Activated naive CD8-positive, alpha-beta T cell treated with anti-CD3 and anti-CD28 coated beads for 36 hours (primary cell): ENCODE measurements around the gene MGAT4A. TPM values are rescaled to one million over a fixed set of nuclear protein-coding genes. Genes with fewer than 3 reads are reported as not detected.

Experiments used
- DNase-seq: peaks from one replicate; pipeline ENCODE4 v3.0.0; 2021
- H3K27ac Mint-ChIP-seq: one replicate; pipeline ENCODE4 v1.8.0; 2022; ENCODE audit warnings: mild to moderate bottlenecking, moderate library complexity, mixed read lengths
- H3K27me3 Mint-ChIP-seq: one replicate; pipeline ENCODE4 v1.8.0; 2022; ENCODE audit warnings: mild to moderate bottlenecking, mixed read lengths
- H3K36me3 Mint-ChIP-seq: one replicate; pipeline ENCODE4 v1.8.0; 2021; ENCODE audit warnings: mild to moderate bottlenecking, mixed read lengths
- H3K4me1 Mint-ChIP-seq: one replicate; pipeline ENCODE4 v1.8.0; 2021; ENCODE audit warnings: mixed read lengths
- H3K4me3 Mint-ChIP-seq: one replicate; pipeline ENCODE4 v1.8.0; 2022; ENCODE audit warnings: mild to moderate bottlenecking, moderate library complexity, mixed read lengths
- H3K9me3 Mint-ChIP-seq: one replicate; pipeline ENCODE4 v1.8.0; 2022; ENCODE audit warnings: mixed read lengths
- total RNA-seq, 2 experiments: library from RNA; stranded (reverse); gene quantifications; one replicate each; pipeline ENCODE4 v1.2.3, GENCODE V29; 2021

The MGAT4A gene
- total RNA-seq, 2 experiments from 2014 or later = 45.1 to 49.3 TPM

GRCh38 chr2:98586551-98587140 is 144.3 kb downstream of the MGAT4A start:
- peaks cover 4% of the 10 kb centered on the region for H3K36me3 Mint-ChIP-seq
- no peaks in the 10 kb centered on the region for H3K9me3 Mint-ChIP-seq
- H3K27me3 Mint-ChIP-seq = no peaks in the 10 kb centered on the region
- no peak overlapping the region for H3K27ac Mint-ChIP-seq
- no peak overlapping the region for H3K4me3 Mint-ChIP-seq
- DNase-seq = no peak
- H3K4me1 Mint-ChIP-seq = peaks cover 2% of the 10 kb centered on the region

DNA sequence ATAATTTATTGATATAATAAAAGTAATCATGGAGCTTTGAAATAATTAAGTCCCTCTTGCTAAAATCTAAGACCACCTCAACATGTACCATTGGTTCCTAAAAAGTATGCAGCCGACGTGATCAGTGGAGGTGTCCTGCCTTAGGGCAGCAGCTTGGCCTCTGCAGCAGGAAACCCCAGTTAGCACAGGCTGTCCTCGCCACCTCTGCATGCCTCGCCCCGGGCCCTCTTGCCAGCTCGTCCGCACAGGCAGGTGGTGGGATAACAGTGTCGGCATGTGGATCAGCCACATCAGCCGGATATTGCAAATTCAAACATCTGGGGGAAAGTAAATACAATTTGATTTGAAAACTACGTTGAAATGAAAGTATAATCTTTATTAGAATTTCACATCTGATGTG is 145.5 kb downstream of the MGAT4A start:
- Mint-ChIP-seq H3K4me3 (no peak overlapping the region), H3K27ac (no peak overlapping the region), H3K4me1 (no peaks in the 10 kb centered on the region), H3K36me3 (peaks cover 2% of the 10 kb centered on the region), H3K9me3 (no peaks in the 10 kb centered on the region), H3K27me3 (no peaks in the 10 kb centered on the region)
- no peak for DNase-seq

DNA sequence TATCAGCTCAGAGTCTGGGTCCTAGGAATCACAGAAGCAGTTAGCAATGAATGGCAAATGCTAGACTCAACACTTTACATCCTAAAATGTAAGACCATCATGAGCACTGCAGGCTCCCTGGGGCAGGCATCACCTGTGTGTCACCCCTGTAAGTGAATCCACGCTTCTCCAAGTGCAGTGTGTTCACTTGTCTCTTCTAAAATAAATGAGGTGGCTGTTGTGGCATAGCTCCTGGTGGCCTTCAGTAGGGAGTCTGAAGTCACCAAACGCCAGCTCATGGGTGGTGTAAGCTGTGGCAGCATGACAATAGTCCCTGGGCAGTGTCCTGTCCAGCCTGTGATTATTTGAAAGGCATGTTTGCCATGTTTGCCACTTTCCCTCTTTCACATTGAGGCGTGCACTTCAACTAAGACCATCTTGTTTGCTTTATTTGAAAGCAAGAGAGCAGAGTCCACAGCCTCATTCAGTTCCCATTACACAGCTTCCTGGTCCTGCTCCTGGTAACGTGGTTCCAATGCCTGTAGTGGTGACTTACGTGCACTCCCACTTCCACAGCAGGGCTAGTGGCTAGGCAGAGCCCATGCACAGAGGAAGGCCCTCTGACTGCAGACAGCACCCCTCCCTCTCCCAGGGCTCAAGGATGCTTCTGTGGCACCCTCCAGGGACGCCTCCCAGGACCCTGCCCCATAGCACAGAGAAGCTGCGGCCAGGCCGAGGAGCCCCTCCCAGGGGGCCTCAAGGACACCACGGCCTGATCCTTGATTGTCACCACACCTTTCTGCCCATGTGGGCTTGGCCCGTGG is 146.9 kb downstream of the MGAT4A start:
- Mint-ChIP-seq H3K36me3 (peaks cover 1% of the 10 kb centered on the region), H3K4me1 (no peaks in the 10 kb centered on the region), H3K27me3 (no peaks in the 10 kb centered on the region), H3K4me3 (no peak overlapping the region), H3K27ac (no peak overlapping the region), H3K9me3 (no peaks in the 10 kb centered on the region)
- no peak for DNase-seq

- Mint-ChIP-seq H3K36me3 (peaks cover 1% of the 10 kb centered on the region), H3K4me3 (no peak overlapping the region), H3K27me3 (no peaks in the 10 kb centered on the region), H3K4me1 (no peaks in the 10 kb centered on the region), H3K9me3 (no peaks in the 10 kb centered on the region), H3K27ac (no peak overlapping the region)
- DNase-seq = no peak
Observed at GRCh38 chr2:98583276-98583675, 147.7 kb downstream of the MGAT4A start.

DNA sequence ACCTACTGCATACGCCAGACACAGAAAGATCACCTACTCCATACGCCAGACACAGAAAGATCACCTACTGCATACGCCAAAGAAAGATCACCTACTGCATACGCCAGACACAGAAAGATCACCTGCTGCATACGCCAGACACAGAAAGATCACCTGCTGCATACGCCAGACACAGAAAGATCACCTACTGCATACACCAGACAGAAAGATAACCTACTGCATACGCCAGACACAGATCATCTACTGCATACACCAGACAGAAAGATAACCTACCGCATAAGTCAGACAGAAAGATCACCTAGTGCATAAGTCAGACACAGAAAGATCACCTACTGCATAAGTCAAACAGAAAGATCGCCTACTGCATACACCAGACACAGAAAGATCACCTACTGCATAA is 148.4 kb downstream of the MGAT4A start:
- Mint-ChIP-seq H3K4me1 (no peaks in the 10 kb centered on the region), H3K36me3 (peaks cover 5% of the 10 kb centered on the region), H3K9me3 (no peaks in the 10 kb centered on the region)

DNA sequence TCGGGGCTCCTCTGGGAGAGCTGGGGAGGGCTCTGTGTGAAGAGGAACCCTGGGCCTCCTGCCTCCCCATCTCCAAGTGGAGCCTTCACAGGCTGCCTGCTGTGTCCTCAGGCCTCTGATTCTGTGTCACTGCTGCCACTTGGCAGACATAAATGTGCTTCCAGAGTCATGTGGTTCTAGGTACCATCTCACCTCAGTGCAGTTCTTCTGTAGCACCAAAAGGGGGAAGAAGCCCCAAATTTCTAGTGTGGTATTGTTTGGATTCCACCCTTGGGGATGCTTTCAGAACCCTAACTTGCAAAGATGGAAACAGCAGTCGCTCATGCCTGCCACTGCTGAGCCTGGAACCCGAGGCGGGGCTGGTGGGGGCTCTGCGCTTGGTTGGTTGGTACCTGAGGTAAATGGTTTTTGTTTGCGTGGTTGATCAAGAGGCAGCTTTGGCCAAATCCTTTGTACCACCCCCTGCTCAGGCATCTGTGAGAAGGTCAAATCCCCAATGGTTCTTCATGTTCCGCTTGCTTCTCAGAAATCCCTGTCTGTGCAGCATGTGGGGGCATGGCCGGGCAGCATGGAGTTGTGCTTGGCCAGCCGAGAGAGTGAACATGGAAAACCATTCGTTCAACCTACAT is 150.2 kb downstream of the MGAT4A start:
- Mint-ChIP-seq H3K4me3 (no peak overlapping the region), H3K27me3 (no peaks in the 10 kb centered on the region), H3K27ac (no peak overlapping the region), H3K36me3 (peaks cover 5% of the 10 kb centered on the region), H3K9me3 (no peaks in the 10 kb centered on the region), H3K4me1 (no peaks in the 10 kb centered on the region)
- DNase-seq = no peak

More for the DNA sequence above, 148.4 kb downstream of the MGAT4A start:
- no peak overlapping the region for H3K27ac Mint-ChIP-seq
- no peak overlapping the region for H3K4me3 Mint-ChIP-seq
- H3K27me3 Mint-ChIP-seq = no peaks in the 10 kb centered on the region
- DNase-seq = no peak

DNA sequence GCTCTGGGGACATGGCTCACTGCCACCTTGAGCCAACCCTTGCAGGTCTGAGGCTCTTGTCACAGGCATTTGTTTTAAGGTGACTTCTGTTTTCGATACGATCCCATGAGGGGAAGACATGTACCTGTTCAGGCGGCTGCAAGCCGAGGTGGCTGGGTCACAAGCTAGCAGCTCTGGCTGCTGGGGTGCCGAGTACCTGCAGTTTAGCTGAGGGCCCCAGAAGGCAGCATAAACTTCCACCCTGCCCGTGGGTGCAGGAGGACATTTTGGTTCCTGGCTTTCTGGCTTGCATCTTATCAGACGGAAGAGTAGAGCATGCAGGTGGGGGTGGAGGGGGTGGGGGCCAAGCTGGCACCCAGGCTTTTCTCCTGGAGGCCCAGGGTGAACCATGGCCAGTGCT is 151.0 kb downstream of the MGAT4A start:
- no peak for DNase-seq
- peaks cover 5% of the 10 kb centered on the region for H3K36me3 Mint-ChIP-seq
- no peak overlapping the region for H3K27ac Mint-ChIP-seq
- no peaks in the 10 kb centered on the region for H3K9me3 Mint-ChIP-seq
- H3K27me3 Mint-ChIP-seq = no peaks in the 10 kb centered on the region
- no peak overlapping the region for H3K4me3 Mint-ChIP-seq
- H3K4me1 Mint-ChIP-seq = no peaks in the 10 kb centered on the region

DNA sequence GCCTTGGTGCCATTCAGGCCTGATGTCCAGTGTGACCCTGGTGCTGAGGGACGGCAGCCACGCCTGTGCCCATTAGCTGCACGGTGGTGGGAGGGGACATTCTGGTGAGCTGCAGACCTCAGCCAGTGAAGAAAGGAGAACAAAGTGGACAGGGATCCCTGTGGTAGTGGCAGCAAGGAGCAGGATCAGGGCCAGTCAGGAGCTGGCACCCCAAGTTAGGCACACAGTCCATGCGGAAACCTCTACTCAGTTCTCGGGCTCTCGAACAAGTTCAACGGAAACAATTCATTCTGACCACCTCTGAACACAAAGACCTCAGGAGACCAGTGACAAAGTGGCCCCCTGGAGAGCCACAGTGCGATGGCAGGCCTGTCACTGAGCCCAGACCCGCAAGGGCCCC is 152.7 kb downstream of the MGAT4A start:
- no peaks in the 10 kb centered on the region for H3K4me1 Mint-ChIP-seq
- no peaks in the 10 kb centered on the region for H3K9me3 Mint-ChIP-seq
- H3K4me3 Mint-ChIP-seq = no peak overlapping the region
- H3K27ac Mint-ChIP-seq = no peak overlapping the region
- H3K36me3 Mint-ChIP-seq = peaks cover 5% of the 10 kb centered on the region
- no peaks in the 10 kb centered on the region for H3K27me3 Mint-ChIP-seq
- DNase-seq = no peak

DNA sequence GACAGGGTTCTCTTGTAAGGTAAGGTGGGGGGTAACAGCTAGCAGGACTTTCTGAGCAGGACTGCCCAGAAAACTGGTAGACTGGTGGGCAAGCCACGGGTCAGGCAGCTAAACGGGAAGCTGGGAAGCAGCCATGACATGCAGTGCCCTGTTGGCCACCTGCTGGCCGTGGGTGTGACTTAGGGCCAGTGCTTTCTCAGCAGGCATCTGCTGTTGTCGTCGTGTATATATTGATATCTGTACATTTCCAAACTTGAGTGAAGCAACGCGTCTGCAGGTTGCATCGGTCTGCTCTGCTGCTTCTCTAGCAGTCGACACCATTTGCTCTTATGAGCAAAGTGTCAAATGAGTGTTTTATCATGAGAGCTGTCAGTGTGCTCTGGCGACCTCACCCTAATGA is 153.6 kb downstream of the MGAT4A start:
- Mint-ChIP-seq H3K27ac (no peak overlapping the region), H3K27me3 (no peaks in the 10 kb centered on the region), H3K4me1 (no peaks in the 10 kb centered on the region), H3K9me3 (no peaks in the 10 kb centered on the region), H3K36me3 (peaks cover 5% of the 10 kb centered on the region), H3K4me3 (no peak overlapping the region)
- no peak for DNase-seq

DNA sequence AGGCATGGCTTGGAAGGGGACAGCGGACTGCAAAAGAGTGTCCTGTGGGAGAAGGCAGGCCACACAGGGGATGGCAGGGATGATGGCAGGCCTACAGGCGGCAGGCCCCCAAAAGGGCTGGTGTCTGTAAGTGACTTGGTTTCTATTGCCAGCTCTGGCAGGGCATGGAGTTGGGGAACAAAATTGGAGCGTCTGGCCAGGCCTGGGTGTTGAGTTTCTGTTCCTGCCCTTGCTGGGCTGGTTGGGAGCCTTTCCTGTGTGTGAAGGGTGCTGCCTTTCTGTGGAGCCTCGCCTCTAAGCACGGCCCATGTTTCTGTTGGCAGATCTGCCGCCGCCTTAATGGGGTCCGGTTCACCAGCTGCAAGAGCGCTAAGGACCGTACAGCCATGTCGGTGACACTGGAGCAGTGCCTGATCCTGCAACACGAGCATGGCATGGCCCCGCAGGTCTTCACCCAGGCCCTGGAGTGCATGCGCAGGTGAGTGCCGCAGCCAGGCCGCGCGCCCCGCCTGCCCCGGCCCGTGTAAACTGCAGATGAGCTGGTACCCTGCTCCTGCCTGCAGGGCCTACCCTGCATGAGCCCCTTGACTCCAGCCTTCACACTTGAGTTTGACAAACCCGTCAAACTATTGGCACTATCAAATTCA is 154.1 kb downstream of the MGAT4A start:
- no peak for DNase-seq
- Mint-ChIP-seq H3K9me3 (no peaks in the 10 kb centered on the region), H3K4me1 (no peaks in the 10 kb centered on the region), H3K4me3 (no peak overlapping the region), H3K36me3 (peaks cover 5% of the 10 kb centered on the region), H3K27ac (no peak overlapping the region), H3K27me3 (no peaks in the 10 kb centered on the region)

GRCh38 chr2:98573426-98573825 is 157.5 kb downstream of the MGAT4A start:
- Mint-ChIP-seq H3K4me3 (no peak overlapping the region), H3K27ac (no peak overlapping the region), H3K27me3 (no peaks in the 10 kb centered on the region), H3K9me3 (no peaks in the 10 kb centered on the region), H3K36me3 (peaks cover 15% of the 10 kb centered on the region), H3K4me1 (no peaks in the 10 kb centered on the region)
- no peak for DNase-seq

DNA sequence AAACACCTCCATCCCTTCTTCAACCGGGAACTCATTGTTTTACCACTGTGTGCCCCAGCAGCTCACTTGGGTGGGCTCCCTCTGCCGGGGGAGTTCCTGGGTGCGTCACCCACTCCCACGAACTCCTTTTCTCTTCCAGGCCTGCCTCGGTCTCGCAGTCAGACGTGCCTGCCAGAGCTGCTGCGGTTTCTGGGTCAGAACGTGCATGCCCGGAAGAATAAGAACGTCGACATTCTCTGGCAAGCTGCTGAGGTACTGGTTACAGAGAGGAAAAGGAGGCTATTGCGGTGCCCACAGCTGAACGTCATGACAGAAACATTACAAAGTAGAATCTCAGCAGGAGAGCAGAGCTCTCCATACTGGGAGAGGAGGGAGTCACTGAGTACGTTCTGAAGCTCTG is 158.3 kb downstream of the MGAT4A start:
- Mint-ChIP-seq H3K4me1 (no peaks in the 10 kb centered on the region), H3K27me3 (no peaks in the 10 kb centered on the region), H3K27ac (no peak overlapping the region), H3K9me3 (no peaks in the 10 kb centered on the region), H3K36me3 (peaks cover 11% of the 10 kb centered on the region), H3K4me3 (no peak overlapping the region)
- DNase-seq = no peak

- no peaks in the 10 kb centered on the region for H3K27me3 Mint-ChIP-seq
- H3K36me3 Mint-ChIP-seq = peaks cover 11% of the 10 kb centered on the region
Observed at GRCh38 chr2:98572211-98572610, 158.7 kb downstream of the MGAT4A start.

DNA sequence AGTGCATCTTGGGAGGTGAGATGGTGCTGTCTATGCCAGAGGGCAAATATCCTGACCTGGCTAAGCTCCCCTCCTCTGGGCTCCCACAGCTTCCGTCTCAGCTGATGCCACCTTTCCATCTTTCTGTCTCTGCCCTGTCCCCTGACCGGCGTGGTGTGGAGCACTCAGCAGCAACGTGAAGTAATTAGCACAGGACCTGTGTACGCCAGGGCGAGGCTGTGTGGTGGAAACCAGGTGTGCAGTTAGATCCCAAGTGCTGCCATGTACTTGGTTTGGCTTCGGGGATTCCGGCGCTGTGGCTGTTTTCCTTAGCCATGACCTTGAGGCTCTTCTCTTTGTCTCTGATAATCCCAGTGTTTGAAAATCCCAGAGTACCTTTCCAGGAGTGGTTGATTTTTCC is 159.1 kb downstream of the MGAT4A start:
- Mint-ChIP-seq H3K9me3 (no peaks in the 10 kb centered on the region), H3K27ac (no peak overlapping the region), H3K27me3 (no peaks in the 10 kb centered on the region), H3K36me3 (peaks cover 11% of the 10 kb centered on the region), H3K4me3 (no peak overlapping the region), H3K4me1 (no peaks in the 10 kb centered on the region)
- DNase-seq = no peak

More at GRCh38 chr2:98572211-98572610, 158.7 kb downstream of the MGAT4A start:
- Mint-ChIP-seq H3K9me3 (no peaks in the 10 kb centered on the region), H3K4me3 (no peak overlapping the region), H3K4me1 (no peaks in the 10 kb centered on the region), H3K27ac (no peak overlapping the region)
- no peak for DNase-seq

- Mint-ChIP-seq H3K27me3 (no peaks in the 10 kb centered on the region), H3K9me3 (no peaks in the 10 kb centered on the region), H3K36me3 (peaks cover 11% of the 10 kb centered on the region), H3K27ac (no peak overlapping the region), H3K4me1 (no peaks in the 10 kb centered on the region), H3K4me3 (no peak overlapping the region)
- DNase-seq = no peak
Observed at GRCh38 chr2:98571121-98571701, 159.7 kb downstream of the MGAT4A start.
